Thymus (tissue), 11 donors: ENCODE data around the gene DRAM1. TPM values are rescaled to one million over a fixed set of nuclear protein-coding genes. Genes with fewer than 3 reads are reported as not detected.
"Not testable (repeated sequence)": the region's sequence is repeated elsewhere in the genome, so short reads cannot be mapped to it uniquely, and the experiment has no call there.

ENCODE experiments used
- DNase-seq, 9 donors: peaks; one replicate each; pipeline ENCODE4 v3.0.0-alpha.2; 2013; ENCODE audit warnings: low spot score in 9 of 9, low read depth in 6 of 9, missing footprints in 1 of 9
- H3K27ac ChIP-seq, 2 donors: one replicate each; pipeline ENCODE4 v1.5.1; 2013; ENCODE audit warnings: control low read depth in 1 of 2, low read depth in 1 of 2, low read length in 1 of 2, mild to moderate bottlenecking in 1 of 2, moderate library complexity in 1 of 2
- H3K27me3 ChIP-seq, 2 donors: one replicate each; pipeline ENCODE4 v1.5.1; 2013; ENCODE audit warnings: low read length in 1 of 2; ENCODE audit not compliant: control insufficient read depth in 2 of 2, insufficient read depth in 1 of 2
- H3K36me3 ChIP-seq, 2 donors: one replicate each; pipeline ENCODE4 v1.5.1; 2013; ENCODE audit warnings: low read length in 1 of 2, mild to moderate bottlenecking in 1 of 2, moderate library complexity in 1 of 2; ENCODE audit not compliant: control insufficient read depth in 2 of 2, insufficient read depth in 2 of 2
- H3K4me1 ChIP-seq, 2 donors: one replicate each; pipeline ENCODE4 v1.5.1; 2013; ENCODE audit warnings: low read length in 2 of 2; ENCODE audit not compliant: control insufficient read depth in 2 of 2, insufficient read depth in 2 of 2
- H3K4me3 ChIP-seq, 2 donors: one replicate each; pipeline ENCODE4 v1.5.1; 2013; ENCODE audit warnings: low read length in 2 of 2, control low read depth in 1 of 2, mild to moderate bottlenecking in 1 of 2
- H3K9me3 ChIP-seq, 2 donors: one replicate each; pipeline ENCODE4 v1.5.1; 2013; ENCODE audit warnings: low read length in 1 of 2, mild to moderate bottlenecking in 1 of 2; ENCODE audit not compliant: control insufficient read depth in 2 of 2, insufficient read depth in 1 of 2
- WGBS: extraction: QIAGEN DNeasy Blood & Tissue Kit; methylation state at CpG from one replicate; pipeline ENCODE4 v1.1.7; 2013; 5-methylcytosine and 5-hydroxymethylcytosine counted together
- polyA plus RNA-seq: library from polyadenylated mRNA; stranded (reverse); fragments of 200-250 nt; gene quantifications from one replicate; pipeline ENCODE4 v1.2.3, GENCODE V29; 2013
- total RNA-seq: library from RNA; stranded (reverse); fragments of 120-200 nt; gene quantifications from one replicate; pipeline ENCODE4 v1.2.4, GENCODE V29; 2013
- donor health status: healthy.

Gene DRAM1
- total and polyA plus RNA-seq, 2 donors, result 8.2 to 18.5 TPM

DNA sequence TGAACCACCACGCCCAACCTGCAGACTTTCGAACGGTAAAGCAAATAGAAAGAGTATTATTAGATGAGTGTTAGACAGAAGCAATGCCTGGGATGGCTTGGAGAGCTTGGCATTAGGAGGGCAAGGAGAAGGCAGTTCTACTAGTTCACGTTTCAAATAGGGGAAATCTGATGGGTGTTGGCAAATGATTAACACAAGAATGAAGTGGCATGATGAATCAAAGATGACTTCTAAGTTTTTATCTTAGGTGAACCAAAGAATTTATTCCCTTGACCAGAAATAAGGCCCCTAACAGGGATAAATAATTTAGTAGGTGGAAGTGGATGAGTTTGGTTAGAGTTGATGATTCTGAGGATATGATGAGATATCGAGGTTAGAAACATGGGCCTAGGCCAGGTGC is 38.5 kb downstream of the DRAM1 start:
- Histone ChIP-seq H3K27ac (no peak overlapping the region), H3K36me3 (no peaks in the 10 kb centered on the region), H3K27me3 (no peaks in the 10 kb centered on the region), H3K9me3 (no peaks in the 10 kb centered on the region), H3K4me3 (no peak overlapping the region), H3K4me1 (no peaks in the 10 kb centered on the region)
- 88% methylated on average over 5 of the region's 5 CpGs for WGBS
- no peak for DNase-seq

DNA sequence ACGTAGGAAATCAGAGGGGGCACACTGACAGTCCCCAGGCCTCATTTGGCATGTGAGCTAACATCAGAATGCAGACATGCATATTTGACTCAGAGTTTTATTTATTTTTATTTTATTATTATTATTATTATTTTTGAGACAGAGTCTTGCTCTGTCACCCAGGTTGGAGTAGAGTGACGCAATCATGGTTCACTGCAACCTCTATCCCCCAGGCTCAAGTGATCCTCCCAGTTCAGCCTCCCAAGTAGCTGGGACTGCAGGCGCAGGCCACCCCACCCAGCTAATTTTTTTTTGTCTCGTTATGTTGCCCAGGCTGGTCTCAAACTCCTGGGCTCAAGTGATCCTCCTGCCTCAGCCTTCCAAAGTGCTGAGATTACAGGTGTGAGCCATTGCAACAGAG is 41.4 kb downstream of the DRAM1 start:
- WGBS, result 97% methylated on average over 4 of the region's 4 CpGs
- not testable (repeated sequence) for H3K27me3 ChIP-seq, DNase-seq, H3K27ac ChIP-seq, H3K9me3 ChIP-seq, H3K36me3 ChIP-seq, H3K4me3 ChIP-seq, H3K4me1 ChIP-seq

DNA sequence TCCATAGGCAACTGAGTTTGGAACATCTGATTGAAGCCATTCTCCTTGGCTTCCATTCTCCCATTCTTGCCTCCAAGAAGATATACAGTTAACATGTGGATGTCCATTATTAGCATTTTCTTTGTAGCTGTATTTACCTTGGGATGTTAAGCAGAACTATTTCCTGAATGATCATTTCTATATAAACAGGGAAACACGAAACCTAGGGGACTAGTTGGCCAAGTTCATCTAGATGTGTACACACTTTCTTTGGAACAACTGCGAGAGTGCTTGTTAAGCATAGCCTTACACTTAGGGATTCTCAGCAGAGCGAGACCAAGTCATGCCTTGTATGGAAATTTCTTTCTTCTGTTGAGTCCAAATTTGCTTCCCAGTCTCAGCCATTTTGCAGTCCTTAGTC is 42.1 kb downstream of the DRAM1 start:
- Histone ChIP-seq H3K36me3 (no peaks in the 10 kb centered on the region), H3K4me1 (no peaks in the 10 kb centered on the region), H3K9me3 (no peaks in the 10 kb centered on the region), H3K4me3 (no peak overlapping the region), H3K27me3 (no peaks in the 10 kb centered on the region), H3K27ac (no peak overlapping the region)
- WGBS, result 91% methylated on average over 3 of the region's 3 CpGs
- no peak for DNase-seq

DNA sequence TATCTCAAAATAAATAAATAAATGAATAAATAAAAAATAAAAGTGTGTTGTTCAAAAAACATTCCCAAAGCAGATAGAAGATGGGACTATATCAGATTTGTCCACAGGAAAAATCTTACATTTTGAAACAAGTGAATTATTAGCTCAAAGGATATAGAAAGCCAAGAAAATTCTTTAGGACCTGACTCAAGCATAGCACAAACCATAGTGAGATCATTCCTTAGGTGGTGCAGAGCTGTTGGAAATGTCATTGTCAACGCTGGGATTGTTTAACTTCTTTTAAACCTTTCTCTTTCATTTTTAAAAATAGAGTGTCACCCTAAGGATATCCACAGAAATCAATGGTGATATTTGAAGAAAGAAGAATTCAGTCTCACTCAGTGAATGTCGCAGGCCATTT is 43.5 kb downstream of the DRAM1 start:
- Histone ChIP-seq H3K27ac (no peak overlapping the region), H3K27me3 (no peaks in the 10 kb centered on the region), H3K9me3 (no peaks in the 10 kb centered on the region), H3K36me3 (no peaks in the 10 kb centered on the region), H3K4me1 (no peaks in the 10 kb centered on the region), H3K4me3 (no peak overlapping the region)
- DNase-seq, result no peak
- WGBS, result 94% methylated on average over 2 of the region's 2 CpGs

DNA sequence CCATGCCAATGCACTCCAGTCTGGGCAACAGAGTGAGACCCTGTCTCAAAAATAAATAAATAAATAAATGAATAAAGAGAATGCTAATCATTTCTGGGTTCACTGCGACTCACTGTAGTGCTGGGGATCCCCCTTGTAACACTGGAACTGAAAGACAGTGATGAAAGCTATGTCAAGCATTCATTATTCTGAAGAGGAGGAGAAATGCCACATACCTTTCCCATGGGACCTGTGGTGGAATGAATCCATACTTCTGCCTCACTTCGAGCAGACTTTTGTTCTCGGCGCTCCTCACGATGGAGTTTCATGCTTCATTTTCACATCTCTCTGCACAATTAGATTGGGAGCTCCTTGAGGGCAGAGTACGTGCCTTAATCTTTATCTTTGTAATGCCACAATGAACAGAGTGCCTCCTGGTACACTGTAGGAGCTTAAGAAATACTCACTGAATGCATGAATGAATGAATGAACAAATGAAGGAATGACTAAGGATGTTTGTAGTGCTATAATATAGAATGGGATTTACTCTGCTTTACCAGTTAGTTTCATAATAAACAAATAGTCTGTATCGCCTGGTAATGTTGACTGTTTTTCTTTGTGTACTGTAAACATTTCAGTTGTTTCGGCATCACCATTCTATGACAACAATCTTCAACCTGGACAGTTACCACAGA is 45.8 kb downstream of the DRAM1 start:
- no peak for DNase-seq
- Histone ChIP-seq H3K27ac (no peak overlapping the region), H3K4me1 (no peaks in the 10 kb centered on the region), H3K36me3 (no peaks in the 10 kb centered on the region), H3K27me3 (no peaks in the 10 kb centered on the region), H3K4me3 (no peak overlapping the region), H3K9me3 (no peaks in the 10 kb centered on the region)
- 96% methylated on average over 8 of the region's 8 CpGs for WGBS

DNA sequence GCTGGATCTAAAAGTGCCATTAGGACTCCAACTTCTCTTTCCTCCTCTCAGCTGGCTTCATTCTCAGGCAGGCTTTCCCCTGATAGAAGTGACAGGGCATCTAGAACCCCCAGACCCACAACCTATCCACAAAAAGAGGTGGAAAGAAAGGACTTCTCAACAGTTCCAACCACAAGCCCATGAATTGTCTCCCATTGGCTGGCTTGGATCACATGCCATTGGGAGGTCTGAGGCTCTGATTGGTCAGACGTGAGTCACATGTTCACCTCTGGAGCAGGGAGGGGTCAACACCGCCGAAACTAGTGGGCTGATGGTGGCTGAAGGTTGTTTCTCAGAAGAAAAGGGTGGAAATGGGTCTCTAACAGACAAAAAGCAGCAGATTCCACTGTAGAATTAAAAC is 47.2 kb downstream of the DRAM1 start:
- no peak for DNase-seq
- Histone ChIP-seq H3K27ac (no peak overlapping the region), H3K4me1 (no peaks in the 10 kb centered on the region), H3K27me3 (no peaks in the 10 kb centered on the region), H3K36me3 (no peaks in the 10 kb centered on the region), H3K9me3 (no peaks in the 10 kb centered on the region), H3K4me3 (no peak overlapping the region)
- 98% methylated on average over 3 of the region's 3 CpGs for WGBS

DNA sequence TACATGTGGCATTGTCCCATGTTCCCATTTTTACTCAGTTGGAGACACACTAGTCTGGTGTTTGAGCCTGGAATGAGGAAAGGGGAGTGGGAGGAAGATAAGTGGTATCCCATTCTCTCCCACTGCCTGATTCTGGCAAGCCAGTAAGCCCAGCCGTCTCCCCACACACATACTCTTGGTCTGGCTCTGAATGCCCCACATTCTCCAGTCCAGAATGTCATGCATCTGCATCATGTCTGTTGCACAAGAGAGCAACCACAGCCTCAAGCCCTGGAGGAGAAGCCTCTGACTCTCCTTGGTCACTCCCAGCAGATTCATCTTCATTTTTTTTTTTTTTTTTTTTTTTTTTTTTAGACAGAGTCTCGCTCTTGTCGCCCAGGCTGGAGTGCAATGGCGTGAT is 48.0 kb downstream of the DRAM1 start:
- H3K36me3 ChIP-seq, result no peaks in the 10 kb centered on the region
- no peak for DNase-seq
- WGBS, result 92% methylated on average over 4 of the region's 4 CpGs
- H3K9me3 ChIP-seq, result no peaks in the 10 kb centered on the region
- no peaks in the 10 kb centered on the region for H3K27me3 ChIP-seq
- H3K4me1 ChIP-seq, result no peaks in the 10 kb centered on the region
- H3K4me3 ChIP-seq, result no peak overlapping the region
- no peak overlapping the region for H3K27ac ChIP-seq

DNA sequence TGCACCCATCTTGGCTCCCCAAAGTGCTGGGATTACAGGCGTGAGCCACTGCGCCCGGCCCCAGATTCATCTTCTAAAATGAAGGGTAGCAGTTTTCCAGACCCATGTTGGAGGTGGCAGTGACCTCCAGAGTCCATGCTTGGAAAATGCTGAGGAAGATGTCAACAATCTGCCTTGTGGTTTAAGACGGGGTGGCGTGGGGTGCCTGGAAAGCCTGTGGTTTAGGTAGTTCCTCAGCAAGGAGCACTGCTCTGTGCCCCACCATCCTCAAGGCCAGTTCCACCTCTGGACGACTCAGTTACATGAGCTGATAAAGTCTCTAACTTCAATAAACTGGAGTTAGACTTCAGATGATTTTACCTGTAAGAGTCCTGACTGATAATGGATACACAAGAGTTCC is 48.6 kb downstream of the DRAM1 start:
- Histone ChIP-seq H3K27ac (no peak overlapping the region), H3K4me1 (no peaks in the 10 kb centered on the region), H3K4me3 (no peak overlapping the region), H3K9me3 (no peaks in the 10 kb centered on the region), H3K36me3 (no peaks in the 10 kb centered on the region), H3K27me3 (no peaks in the 10 kb centered on the region)
- 64% methylated on average over 6 of the region's 6 CpGs for WGBS
- DNase-seq, result no peak

DNA sequence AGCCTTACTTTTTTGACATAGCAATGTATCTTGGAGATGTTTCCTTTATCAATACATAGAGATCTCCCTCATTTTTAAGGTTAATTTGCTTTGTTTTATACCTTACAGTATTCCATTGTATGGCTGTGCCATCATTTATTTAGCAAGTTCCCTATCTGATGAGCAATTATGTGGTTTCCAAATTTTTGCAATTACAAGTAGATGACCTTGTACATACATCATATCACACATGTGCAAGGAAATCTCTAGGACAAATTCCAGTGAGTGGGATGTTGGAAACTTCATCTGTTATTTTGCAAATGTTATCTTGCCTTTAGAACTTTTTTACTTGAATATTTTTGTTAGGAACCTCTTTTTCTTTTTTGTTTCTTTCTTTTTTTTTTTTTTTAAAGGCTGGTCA is 49.7 kb downstream of the DRAM1 start:
- Histone ChIP-seq H3K4me1 (no peaks in the 10 kb centered on the region), H3K27me3 (no peaks in the 10 kb centered on the region), H3K9me3 (no peaks in the 10 kb centered on the region), H3K27ac (no peak overlapping the region), H3K36me3 (no peaks in the 10 kb centered on the region), H3K4me3 (no peak overlapping the region)
- DNase-seq, result no peak

DNA sequence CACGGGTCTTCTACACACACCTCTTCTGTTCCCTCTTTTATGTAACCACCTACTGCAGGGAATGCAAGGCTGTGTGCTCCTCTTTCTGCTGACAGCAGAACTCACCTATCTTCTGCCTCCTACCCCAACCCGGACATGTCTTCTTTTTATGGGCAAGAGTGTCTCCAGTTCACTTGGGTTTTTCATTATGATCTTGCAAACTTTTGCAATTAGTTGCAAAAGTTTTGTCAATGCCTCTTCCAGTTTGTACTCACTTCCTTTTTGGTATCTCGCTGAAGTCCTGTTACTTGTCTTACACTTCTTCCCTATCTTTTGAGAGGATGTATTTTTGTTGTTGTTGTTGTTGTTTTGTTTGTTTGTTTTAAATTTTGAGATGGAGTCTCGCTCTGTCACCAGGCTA is 50.6 kb downstream of the DRAM1 start:
- no peaks in the 10 kb centered on the region for H3K4me1 ChIP-seq
- H3K27me3 ChIP-seq, result no peaks in the 10 kb centered on the region
- no peak overlapping the region for H3K27ac ChIP-seq
- no peak for DNase-seq
- no peaks in the 10 kb centered on the region for H3K9me3 ChIP-seq
- no peaks in the 10 kb centered on the region for H3K36me3 ChIP-seq
- 97% methylated on average over 4 of the region's 4 CpGs for WGBS
- no peak overlapping the region for H3K4me3 ChIP-seq
